ENCODE measurements around the gene ZNF892. TPM values are rescaled to one million over a fixed set of nuclear protein-coding genes. Genes with fewer than 3 reads are reported as not detected.

Gene ZNF892
- total and polyA plus RNA-seq, 9 of the 15 experiments (the other 6 are each of a cell fraction or from before 2014, with no cell fraction given), result 0.07 to 0.13 (median 0.09) TPM; not detected in 6

DNA sequence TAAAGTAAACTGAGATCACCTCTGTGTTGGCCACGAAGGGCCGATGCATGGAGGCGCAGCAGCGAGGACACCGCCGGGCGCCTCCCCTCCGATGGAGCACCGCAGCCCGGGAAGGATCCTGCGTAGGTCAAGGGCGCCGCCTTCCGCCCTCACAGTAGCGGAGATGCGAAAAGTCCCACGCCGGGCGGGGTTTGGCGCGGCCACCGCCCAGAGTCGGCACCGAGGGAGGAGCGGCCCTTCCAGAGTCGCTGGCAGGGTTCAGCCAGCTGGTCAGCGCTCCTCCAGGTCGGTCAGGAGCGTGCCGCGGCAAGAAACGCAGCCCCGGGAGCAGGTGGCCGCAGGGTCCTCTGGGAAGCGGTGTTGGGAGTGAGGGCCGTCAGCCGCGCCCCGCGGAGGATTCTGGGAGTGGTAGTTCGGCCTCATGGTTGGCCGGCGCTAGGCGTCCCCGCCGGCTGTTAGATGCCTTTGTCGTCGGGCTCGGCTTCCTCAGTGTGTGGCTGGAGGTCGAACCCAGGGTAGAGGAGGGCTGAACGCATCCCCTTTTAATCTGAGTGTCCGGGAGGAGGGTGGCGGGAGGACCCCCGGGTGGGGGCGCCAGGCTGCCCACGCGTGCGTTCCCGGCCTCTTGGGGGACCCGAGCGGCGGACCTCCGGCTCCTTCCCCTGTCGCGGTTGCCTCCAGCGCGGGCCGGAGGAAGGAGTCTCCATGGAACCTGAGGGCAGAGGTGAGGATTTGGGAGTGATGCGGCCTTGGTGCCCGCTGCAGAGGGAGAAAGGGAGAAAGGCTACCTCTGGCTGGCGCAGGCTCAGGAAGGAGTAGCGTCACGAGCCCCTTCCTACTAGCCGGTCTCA lies at the start of gene ZNF892 (continued):
- TF ChIP-seq, protein P1, sequence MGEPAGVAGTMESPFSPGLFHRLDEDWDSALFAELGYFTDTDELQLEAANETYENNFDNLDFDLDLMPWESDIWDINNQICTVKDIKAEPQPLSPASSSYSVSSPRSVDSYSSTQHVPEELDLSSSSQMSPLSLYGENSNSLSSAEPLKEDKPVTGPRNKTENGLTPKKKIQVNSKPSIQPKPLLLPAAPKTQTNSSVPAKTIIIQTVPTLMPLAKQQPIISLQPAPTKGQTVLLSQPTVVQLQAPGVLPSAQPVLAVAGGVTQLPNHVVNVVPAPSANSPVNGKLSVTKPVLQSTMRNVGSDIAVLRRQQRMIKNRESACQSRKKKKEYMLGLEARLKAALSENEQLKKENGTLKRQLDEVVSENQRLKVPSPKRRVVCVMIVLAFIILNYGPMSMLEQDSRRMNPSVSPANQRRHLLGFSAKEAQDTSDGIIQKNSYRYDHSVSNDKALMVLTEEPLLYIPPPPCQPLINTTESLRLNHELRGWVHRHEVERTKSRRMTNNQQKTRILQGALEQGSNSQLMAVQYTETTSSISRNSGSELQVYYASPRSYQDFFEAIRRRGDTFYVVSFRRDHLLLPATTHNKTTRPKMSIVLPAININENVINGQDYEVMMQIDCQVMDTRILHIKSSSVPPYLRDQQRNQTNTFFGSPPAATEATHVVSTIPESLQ (CRISPR knock-in tag; IDR thresholded peaks at IDR 0.05), result no peak
- TF ChIP-seq GMEB1 (CRISPR knock-in tag; IDR thresholded peaks at IDR 0.05) (peak; percentile 52), JUN (IDR thresholded peaks at IDR 0.05; ENCODE audit: borderline replicate concordance, low read depth, low read length) (peak; percentile 7; the same call in 1 of the 2 replicates), JUN (CRISPR knock-in tag; IDR thresholded peaks at IDR 0.05; ENCODE audit: borderline replicate concordance) (no peak), ZNF639 (CRISPR knock-in tag; conservative IDR thresholded peaks at IDR 0.05 in 1 of 2, IDR thresholded peaks at IDR 0.05 in 1 of 2) (no peak), TEAD4 (IDR thresholded peaks at IDR 0.05; ENCODE audit: low read length) (no peak), TEAD4 (CRISPR knock-in tag; IDR thresholded peaks at IDR 0.05; ENCODE audit: borderline replicate concordance) (no peak), RFX5 (IDR thresholded peaks at IDR 0.05; ENCODE audit: low read depth, low read length) (no peak), MECOM (CRISPR knock-in tag; IDR thresholded peaks at IDR 0.05) (no peak), THAP7 (CRISPR knock-in tag; IDR thresholded peaks at IDR 0.05) (no peak), CBFA2T3 (IDR thresholded peaks at IDR 0.05) (no peak), ZC3H11A (IDR thresholded peaks at IDR 0.05; ENCODE audit: low read depth, low read length) (no peak), CREB3L1 (IDR thresholded peaks at IDR 0.05; ENCODE audit: borderline replicate concordance, low read depth) (peak; percentile 74; the same call in 1 of the 2 replicates), BHLHE40 (IDR thresholded peaks at IDR 0.05; ENCODE audit: low read length) (peak; percentile 41; the same call in 1 of the 2 replicates), MAFF (IDR thresholded peaks at IDR 0.05; ENCODE audit: low read length) (no peak), ELF1 (tag; IDR thresholded peaks at IDR 0.05) (no peak), RB1 (IDR thresholded peaks at IDR 0.05; ENCODE audit: low read depth) (peak; percentile 82), RNF219 (CRISPR knock-in tag; IDR thresholded peaks at IDR 0.05) (no peak)

Measured in K562 (cell line).